WTC11 (cell line): ENCODE measurements around the gene METRN. TPM values are rescaled to one million over a fixed set of nuclear protein-coding genes. Genes with fewer than 3 reads are reported as not detected.
"Not testable (repeated sequence)": the region's sequence is repeated elsewhere in the genome, so short reads cannot be mapped to it uniquely, and the experiment has no call there.

Experiments
- ATAC-seq: fragments of 200-7000 bp; cut with Tn5 transposase; 2 replicates; pipeline ENCODE4 v1.10.0; 2021; ENCODE audit warnings: mild to moderate bottlenecking, moderate library complexity
- CTCF ChIA-PET: fragments of 300-600 bp; sonication (Branson Sonifier 250); formaldehyde crosslinking; loops from one replicate; lab custom pipeline; 2021; ENCODE audit warnings: antibody characterized with exemption; lab: Charles Lee
- POLR2A ChIA-PET: fragments of 350-600 bp; sonication (Branson Sonifier 250); formaldehyde crosslinking; loops from one replicate; lab custom pipeline; 2021; ENCODE audit warnings: antibody characterized with exemption; lab: Charles Lee
- DNase-seq: peaks from one replicate; pipeline ENCODE4 v3.0.0; 2021; ENCODE audit warnings: low spot score
- H3K27ac Mint-ChIP-seq: 2 replicates; pipeline ENCODE4 v1.8.0; 2021; ENCODE audit warnings: mixed read lengths
- H3K27me3 Mint-ChIP-seq: 2 replicates; pipeline ENCODE4 v1.8.0; 2021; ENCODE audit warnings: low read depth, mild to moderate bottlenecking, moderate library complexity, mixed read lengths
- H3K36me3 Mint-ChIP-seq: 2 replicates; pipeline ENCODE4 v1.8.0; 2021; ENCODE audit warnings: mixed read lengths
- H3K4me1 Mint-ChIP-seq: 2 replicates; pipeline ENCODE4 v1.8.0; 2022; ENCODE audit warnings: mixed read lengths
- H3K4me3 Mint-ChIP-seq: 2 replicates; pipeline ENCODE4 v1.8.0; 2021; ENCODE audit warnings: mild to moderate bottlenecking, moderate library complexity, mixed read lengths
- H3K9me3 Mint-ChIP-seq: 2 replicates; pipeline ENCODE4 v1.8.0; 2021; ENCODE audit warnings: mixed read lengths
- CBFB ChIP-seq: sonication (generic); formaldehyde crosslinking; IDR thresholded peaks from 2 replicates; pipeline ENCODE4 v1.8.1; 2022; ENCODE audit warnings: mild to moderate bottlenecking, low read depth, missing genetic modification reagents
- ELF4 ChIP-seq: sonication (generic); formaldehyde crosslinking; IDR thresholded peaks from 2 replicates; pipeline ENCODE4 v1.8.1; 2022; ENCODE audit warnings: low read depth, mild to moderate bottlenecking, moderate library complexity, missing genetic modification reagents
- TEAD4 ChIP-seq: sonication (generic); formaldehyde crosslinking; IDR thresholded peaks from 2 replicates; pipeline ENCODE4 v1.8.0; 2022; ENCODE audit warnings: mild to moderate bottlenecking, missing genetic modification reagents
- ZNF396 ChIP-seq: fragments of 250-450 bp; sonication (Bioruptor Pico); IDR thresholded peaks from 2 replicates; pipeline ENCODE4 v1.8.0; 2021; ENCODE audit warnings: mild to moderate bottlenecking, moderate library complexity, borderline replicate concordance
- ZNF416 ChIP-seq: fragments of 250-450 bp; sonication (Bioruptor Pico); IDR thresholded peaks from 2 replicates; pipeline ENCODE4 v1.9.0; 2021; ENCODE audit warnings: mild to moderate bottlenecking, inconsistent platforms
- total RNA-seq: library from RNA; stranded (reverse); gene quantifications from 3 replicates; pipeline ENCODE4 v1.2.3, GENCODE V29; 2021
- TF ChIP-seq, protein P1 (sequence below): fragments of 250-450 bp; sonication (Bioruptor Pico); IDR thresholded peaks from 2 replicates; pipeline ENCODE4 v1.8.0; 2021; ENCODE audit warnings: mild to moderate bottlenecking
- TF ChIP-seq, protein P2 (sequence below): fragments of 200-600 bp; IDR thresholded peaks from 2 replicates; pipeline ENCODE4 v1.8.0; 2022; ENCODE audit warnings: antibody characterized with exemption
- TF ChIP-seq, protein P3 (sequence below): sonication (generic); formaldehyde crosslinking; IDR thresholded peaks from 2 replicates; pipeline ENCODE4 v1.8.1; 2023; ENCODE audit warnings: mild to moderate bottlenecking, missing genetic modification reagents, borderline replicate concordance
- TF ChIP-seq, protein P4 (sequence below): sonication (generic); formaldehyde crosslinking; IDR thresholded peaks from 2 replicates; pipeline ENCODE4 v1.8.1; 2023; ENCODE audit warnings: mild to moderate bottlenecking, moderate library complexity, missing genetic modification reagents
- TF ChIP-seq, protein P5 (sequence below): fragments of 250-450 bp; sonication (Bioruptor Pico); IDR thresholded peaks from 2 replicates; pipeline ENCODE4 v1.9.0; 2021; ENCODE audit warnings: mild to moderate bottlenecking

METRN gene
- total RNA-seq, 1 experiment from 2014 or later, result 30.9 TPM

DNA sequence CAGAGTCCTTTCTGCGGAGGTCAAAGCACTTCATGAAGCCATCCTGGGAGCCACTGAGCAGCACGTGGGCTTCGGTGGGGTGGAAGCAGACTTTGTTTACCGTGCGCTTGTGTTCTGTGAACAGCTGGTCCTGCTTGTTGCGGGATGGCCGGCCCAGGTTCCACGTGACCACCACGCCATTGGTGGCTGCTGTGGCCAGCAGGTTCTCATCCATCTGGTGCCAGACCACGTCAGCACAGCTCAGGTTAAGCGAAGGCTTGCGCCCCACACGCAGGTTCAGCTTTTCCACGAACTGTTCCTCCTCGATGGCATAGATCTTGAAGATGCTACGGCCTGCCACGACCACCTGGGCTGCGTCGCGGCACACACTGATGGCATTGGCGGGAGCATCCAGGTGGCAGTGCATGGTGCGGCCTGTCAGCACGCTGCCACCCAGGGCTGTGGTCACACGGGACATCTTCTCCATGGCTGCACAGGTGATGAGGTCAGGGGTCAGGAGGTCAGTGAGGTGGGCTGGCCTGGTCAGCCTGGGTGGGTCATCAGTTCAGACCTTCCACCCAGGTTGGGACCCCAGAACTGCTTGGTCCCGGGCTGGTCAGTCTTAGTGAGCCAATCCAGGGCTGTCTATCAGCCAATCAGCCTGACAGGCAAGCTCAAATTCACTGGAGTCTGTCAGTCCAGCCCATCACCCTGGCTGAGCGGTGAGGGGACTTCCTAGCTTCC is 25.6 kb upstream of the METRN start:
- Mint-ChIP-seq H3K4me3 (peak overlapping the region; percentile 82), H3K9me3 (no peaks in the 10 kb centered on the region), H3K27ac (peak overlapping the region; percentile 45; the same call in 1 of the 2 replicates), H3K27me3 (peaks cover 32% of the 10 kb centered on the region), H3K4me1 (peaks cover 4% of the 10 kb centered on the region), H3K36me3 (peaks cover 5% of the 10 kb centered on the region)
- POLR2A ChIA-PET, result interaction anchor here (1.3 kb wide), 1 partner anchor 32 kb away, joined by 5 read pairs; the partner anchor contains the start of gene ANTKMT
- CTCF ChIA-PET, result interaction anchor here (0.8 to 1.6 kb wide), 6 partner anchors 10 to 39 kb away, joined by 3 to 5 read pairs (median 4); partner anchors contain the start of genes RHBDL1 and STUB1
- TF ChIP-seq, protein P1, sequence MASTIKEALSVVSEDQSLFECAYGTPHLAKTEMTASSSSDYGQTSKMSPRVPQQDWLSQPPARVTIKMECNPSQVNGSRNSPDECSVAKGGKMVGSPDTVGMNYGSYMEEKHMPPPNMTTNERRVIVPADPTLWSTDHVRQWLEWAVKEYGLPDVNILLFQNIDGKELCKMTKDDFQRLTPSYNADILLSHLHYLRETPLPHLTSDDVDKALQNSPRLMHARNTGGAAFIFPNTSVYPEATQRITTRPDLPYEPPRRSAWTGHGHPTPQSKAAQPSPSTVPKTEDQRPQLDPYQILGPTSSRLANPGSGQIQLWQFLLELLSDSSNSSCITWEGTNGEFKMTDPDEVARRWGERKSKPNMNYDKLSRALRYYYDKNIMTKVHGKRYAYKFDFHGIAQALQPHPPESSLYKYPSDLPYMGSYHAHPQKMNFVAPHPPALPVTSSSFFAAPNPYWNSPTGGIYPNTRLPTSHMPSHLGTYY, result no peak
- TF ChIP-seq ELF4 (CRISPR knock-in tag) (no peak), TEAD4 (CRISPR knock-in tag) (no peak), ZNF416 (no peak), ZNF396 (CRISPR knock-in tag) (no peak), CBFB (CRISPR knock-in tag) (no peak)
- TF ChIP-seq, protein P2, sequence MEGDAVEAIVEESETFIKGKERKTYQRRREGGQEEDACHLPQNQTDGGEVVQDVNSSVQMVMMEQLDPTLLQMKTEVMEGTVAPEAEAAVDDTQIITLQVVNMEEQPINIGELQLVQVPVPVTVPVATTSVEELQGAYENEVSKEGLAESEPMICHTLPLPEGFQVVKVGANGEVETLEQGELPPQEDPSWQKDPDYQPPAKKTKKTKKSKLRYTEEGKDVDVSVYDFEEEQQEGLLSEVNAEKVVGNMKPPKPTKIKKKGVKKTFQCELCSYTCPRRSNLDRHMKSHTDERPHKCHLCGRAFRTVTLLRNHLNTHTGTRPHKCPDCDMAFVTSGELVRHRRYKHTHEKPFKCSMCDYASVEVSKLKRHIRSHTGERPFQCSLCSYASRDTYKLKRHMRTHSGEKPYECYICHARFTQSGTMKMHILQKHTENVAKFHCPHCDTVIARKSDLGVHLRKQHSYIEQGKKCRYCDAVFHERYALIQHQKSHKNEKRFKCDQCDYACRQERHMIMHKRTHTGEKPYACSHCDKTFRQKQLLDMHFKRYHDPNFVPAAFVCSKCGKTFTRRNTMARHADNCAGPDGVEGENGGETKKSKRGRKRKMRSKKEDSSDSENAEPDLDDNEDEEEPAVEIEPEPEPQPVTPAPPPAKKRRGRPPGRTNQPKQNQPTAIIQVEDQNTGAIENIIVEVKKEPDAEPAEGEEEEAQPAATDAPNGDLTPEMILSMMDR, result no peak
- TF ChIP-seq, protein P3, sequence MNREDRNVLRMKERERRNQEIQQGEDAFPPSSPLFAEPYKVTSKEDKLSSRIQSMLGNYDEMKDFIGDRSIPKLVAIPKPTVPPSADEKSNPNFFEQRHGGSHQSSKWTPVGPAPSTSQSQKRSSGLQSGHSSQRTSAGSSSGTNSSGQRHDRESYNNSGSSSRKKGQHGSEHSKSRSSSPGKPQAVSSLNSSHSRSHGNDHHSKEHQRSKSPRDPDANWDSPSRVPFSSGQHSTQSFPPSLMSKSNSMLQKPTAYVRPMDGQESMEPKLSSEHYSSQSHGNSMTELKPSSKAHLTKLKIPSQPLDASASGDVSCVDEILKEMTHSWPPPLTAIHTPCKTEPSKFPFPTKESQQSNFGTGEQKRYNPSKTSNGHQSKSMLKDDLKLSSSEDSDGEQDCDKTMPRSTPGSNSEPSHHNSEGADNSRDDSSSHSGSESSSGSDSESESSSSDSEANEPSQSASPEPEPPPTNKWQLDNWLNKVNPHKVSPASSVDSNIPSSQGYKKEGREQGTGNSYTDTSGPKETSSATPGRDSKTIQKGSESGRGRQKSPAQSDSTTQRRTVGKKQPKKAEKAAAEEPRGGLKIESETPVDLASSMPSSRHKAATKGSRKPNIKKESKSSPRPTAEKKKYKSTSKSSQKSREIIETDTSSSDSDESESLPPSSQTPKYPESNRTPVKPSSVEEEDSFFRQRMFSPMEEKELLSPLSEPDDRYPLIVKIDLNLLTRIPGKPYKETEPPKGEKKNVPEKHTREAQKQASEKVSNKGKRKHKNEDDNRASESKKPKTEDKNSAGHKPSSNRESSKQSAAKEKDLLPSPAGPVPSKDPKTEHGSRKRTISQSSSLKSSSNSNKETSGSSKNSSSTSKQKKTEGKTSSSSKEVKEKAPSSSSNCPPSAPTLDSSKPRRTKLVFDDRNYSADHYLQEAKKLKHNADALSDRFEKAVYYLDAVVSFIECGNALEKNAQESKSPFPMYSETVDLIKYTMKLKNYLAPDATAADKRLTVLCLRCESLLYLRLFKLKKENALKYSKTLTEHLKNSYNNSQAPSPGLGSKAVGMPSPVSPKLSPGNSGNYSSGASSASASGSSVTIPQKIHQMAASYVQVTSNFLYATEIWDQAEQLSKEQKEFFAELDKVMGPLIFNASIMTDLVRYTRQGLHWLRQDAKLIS (CRISPR knock-in tag), result no peak
- TF ChIP-seq, protein P4, sequence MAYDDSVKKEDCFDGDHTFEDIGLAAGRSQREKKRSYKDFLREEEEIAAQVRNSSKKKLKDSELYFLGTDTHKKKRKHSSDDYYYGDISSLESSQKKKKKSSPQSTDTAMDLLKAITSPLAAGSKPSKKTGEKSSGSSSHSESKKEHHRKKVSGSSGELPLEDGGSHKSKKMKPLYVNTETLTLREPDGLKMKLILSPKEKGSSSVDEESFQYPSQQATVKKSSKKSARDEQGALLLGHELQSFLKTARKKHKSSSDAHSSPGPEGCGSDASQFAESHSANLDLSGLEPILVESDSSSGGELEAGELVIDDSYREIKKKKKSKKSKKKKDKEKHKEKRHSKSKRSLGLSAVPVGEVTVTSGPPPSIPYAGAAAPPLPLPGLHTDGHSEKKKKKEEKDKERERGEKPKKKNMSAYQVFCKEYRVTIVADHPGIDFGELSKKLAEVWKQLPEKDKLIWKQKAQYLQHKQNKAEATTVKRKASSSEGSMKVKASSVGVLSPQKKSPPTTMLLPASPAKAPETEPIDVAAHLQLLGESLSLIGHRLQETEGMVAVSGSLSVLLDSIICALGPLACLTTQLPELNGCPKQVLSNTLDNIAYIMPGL, result no peak
- TF ChIP-seq, protein P5, sequence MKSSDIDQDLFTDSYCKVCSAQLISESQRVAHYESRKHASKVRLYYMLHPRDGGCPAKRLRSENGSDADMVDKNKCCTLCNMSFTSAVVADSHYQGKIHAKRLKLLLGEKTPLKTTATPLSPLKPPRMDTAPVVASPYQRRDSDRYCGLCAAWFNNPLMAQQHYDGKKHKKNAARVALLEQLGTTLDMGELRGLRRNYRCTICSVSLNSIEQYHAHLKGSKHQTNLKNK (CRISPR knock-in tag), result no peak
- DNase-seq, result no peak
- ATAC-seq, result no peak

DNA sequence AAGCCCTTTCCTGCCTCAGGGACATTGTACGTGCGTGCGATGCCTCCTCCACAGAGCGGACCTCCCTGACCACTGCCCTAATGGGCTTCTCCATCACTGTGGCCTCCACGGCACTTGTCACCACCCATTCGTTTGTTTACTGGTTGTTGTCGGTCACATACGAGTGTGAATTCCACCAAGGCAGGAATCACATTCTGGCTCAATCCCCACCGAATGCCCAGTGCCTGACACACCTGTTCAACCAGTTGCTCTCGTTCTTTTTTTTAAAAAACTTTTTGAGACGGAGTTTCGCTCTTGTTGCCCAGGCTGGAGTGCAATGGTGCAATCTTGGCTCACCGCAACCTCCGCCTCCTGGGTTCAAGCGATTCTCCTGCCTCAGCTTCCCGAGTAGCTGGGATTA is 23.7 kb upstream of the METRN start:
- H3K36me3 Mint-ChIP-seq, POLR2A ChIA-PET, ATAC-seq, DNase-seq, H3K4me1 Mint-ChIP-seq, CTCF ChIA-PET, H3K9me3 Mint-ChIP-seq: not testable (repeated sequence)
- H3K4me3 Mint-ChIP-seq, result peak overlapping the region; percentile 82
- peak overlapping the region; percentile 41; the same call in 1 of the 2 replicates for H3K27ac Mint-ChIP-seq
- peaks cover 42% of the 10 kb centered on the region for H3K27me3 Mint-ChIP-seq
